GM18502 (cell line): ENCODE data around the gene CAB39.
"Not testable (repeated sequence)": the region's sequence is repeated elsewhere in the genome, so short reads cannot be mapped to it uniquely, and the experiment has no call there.

Experiments used
- ATAC-seq: cut with Tn5 transposase; IDR thresholded peaks from one replicate; pipeline ENCODE4 v1.9.1; 2021; ENCODE audit warnings: mild to moderate bottlenecking; ENCODE audit not compliant: unreplicated experiment, poor library complexity

Gene CAB39

DNA sequence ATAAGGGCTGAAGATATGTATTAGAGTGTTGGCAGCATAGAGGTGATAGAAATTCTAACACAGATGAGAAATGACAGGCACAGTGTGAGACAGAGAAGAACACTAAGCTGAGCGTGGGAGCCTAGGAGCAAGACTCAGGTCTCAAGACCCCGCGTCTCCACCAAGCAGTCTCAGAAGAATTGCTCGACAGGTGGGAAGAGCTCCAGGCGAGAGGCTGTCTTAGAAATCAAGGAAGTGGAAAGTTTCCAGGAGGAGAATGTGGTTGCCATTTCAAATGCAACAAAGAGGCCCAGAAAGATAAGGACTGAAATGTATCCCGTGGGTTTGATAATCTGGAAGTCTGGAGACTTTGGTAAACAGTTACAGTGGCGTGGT, 31.5 kb upstream of the CAB39 start:
- no peak for ATAC-seq

DNA sequence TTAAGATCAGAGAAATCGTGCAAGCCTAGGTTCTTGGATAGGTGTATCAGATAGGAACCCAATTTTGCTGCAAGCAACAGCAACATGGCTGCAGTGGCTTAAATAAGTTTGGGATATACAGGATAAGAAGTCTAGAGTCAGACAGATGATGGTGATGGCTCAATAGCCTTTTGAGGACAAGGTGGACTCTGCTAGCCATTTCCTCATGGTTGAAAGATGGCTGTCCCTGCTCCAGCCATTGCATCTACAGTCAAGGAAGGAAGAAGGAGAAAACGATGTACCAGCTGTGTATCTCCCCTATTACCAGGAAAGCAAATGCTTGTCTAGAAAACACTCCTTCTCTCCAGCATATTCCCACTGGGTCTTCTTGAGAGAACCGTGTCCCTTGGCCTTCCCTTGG, 30.1 kb upstream of the CAB39 start:
- ATAC-seq = no peak

- ATAC-seq = no peak
Measured at GRCh38 chr2:230684270-230685168, 28.1 kb upstream of the CAB39 start.

GRCh38 chr2:230685178-230685577, 27.5 kb upstream of the CAB39 start:
- ATAC-seq = no peak

GRCh38 chr2:230687498-230687897, 25.1 kb upstream of the CAB39 start:
- ATAC-seq = no peak

DNA sequence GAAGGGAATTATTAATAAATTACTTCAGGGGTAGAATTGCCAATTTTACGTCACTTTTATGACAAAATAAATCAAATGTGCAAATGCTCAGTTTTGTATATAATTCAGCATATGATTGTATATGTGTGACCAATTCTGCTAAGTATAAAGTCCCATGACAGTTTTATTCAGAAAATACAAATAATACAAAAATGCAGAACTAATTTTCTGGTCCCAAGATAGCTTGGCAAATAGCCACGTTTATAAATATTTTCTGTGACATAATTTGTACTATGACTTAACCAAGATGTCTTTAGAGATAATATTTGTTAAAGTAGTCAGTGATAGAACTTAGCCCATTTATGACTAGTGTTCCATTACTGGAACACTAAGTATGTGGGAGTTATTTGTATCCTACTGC, 24.2 kb upstream of the CAB39 start:
- ATAC-seq = no peak

GRCh38 chr2:230690439-230690838, 22.2 kb upstream of the CAB39 start:
- no peak for ATAC-seq

- no peak for ATAC-seq
Measured at GRCh38 chr2:230691005-230691647, 21.5 kb upstream of the CAB39 start.

GRCh38 chr2:230692760-230693159, 19.9 kb upstream of the CAB39 start:
- no peak for ATAC-seq

GRCh38 chr2:230693411-230693810, 19.2 kb upstream of the CAB39 start:
- no peak for ATAC-seq

DNA sequence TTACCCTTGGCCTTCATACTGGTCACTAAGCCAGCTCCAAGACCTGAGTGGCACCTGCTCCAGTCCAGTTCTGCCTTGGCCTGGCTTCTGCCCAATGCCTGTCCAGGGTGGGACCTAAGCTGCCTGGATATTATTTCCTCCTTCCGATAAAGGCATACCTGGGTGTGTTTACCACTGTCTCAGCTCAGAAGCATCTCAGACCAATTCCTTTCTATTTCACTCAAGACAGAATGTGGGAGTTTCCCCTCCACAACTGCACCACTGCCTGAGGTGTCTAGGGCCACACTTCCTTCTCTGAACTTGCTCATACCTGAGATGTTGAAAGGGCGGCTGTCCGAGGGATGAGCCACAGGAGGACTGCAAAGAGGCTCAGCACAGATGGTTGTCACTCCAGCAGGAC, 18.4 kb upstream of the CAB39 start:
- ATAC-seq = no peak

DNA sequence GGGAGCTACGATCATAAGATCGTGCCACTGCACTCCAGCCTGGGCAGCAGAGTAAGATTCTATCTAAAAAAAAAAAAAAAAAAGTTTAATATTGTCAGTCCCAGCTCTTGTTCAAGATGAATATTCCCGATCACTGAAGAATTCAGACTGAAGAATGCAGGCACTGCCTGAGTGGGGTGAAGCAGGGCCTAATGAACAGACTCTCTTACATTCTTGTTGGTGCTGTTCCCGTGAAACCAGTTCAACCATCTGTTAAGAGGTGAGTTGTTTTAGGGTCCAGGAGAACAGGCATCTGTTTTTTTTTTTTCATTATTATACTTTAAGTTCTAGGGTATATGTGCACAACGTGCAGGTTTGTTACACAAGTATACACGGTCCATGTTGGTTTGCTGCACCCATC, 17.1 kb upstream of the CAB39 start:
- ATAC-seq = no peak

DNA sequence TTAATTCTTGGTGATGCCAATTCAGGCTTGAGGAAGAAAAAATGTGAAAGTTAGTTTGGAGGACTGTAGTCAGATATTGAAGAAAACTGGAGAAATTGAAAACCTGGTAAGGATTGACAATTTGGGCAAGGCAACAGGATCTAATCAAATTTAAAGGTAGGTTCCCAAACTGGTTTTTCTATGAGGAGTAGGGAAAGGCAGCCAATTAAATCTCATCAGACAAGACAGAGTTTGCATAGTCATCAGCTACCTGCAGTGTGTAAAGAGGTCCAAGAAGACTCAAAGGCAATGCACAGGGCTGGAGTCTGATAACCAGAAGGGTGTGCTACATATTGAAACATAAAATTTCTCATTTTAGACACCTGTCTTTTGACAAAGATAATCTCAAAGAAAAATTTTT, 16.0 kb upstream of the CAB39 start:
- no peak for ATAC-seq

DNA sequence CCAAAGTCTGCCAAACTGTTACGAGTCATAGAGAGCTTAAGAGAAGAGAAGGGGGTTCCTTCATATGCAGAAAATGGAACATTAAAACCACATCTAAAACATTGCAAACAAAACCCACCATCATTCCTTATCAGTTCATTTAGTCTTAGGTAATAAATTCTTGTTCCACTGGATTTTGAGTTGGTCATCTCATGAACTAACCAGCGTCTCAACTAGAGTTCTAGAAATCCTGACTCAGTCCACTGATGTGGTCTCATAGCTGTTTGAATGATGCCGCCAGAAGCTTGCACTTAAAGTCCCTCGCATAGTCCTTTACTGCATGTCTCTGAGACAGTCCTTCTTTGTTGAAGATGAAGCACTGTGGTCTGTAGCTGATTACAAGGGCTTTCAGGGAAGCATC, 15.0 kb upstream of the CAB39 start:
- no peak for ATAC-seq

GRCh38 chr2:230698753-230699152, 13.9 kb upstream of the CAB39 start:
- not testable (repeated sequence) for ATAC-seq

GRCh38 chr2:230700447-230700846, 12.2 kb upstream of the CAB39 start:
- ATAC-seq = no peak

DNA sequence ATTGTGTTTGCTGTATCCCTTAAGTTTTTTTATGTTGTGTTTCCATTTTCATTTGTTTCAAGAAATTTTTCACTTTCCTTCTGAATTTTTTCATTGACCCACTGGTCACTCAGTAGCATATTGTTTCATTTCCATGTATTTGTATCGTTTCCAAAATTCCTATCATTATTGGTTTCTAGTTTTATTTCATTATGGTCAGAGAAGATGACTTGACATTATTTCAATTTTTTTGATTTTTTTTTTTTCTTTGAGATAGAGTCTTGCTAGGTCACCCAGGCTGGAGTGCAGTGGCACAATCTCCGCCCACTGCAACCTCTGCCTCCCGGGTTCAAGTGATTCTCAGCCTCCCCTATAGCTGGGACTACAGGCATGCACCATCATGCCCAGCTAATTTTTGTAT, 11.3 kb upstream of the CAB39 start:
- ATAC-seq = no peak

GRCh38 chr2:230702457-230702856, 10.2 kb upstream of the CAB39 start:
- not testable (repeated sequence) for ATAC-seq

GRCh38 chr2:230703514-230703913, 9.1 kb upstream of the CAB39 start:
- no peak for ATAC-seq

- no peak for ATAC-seq
Measured at GRCh38 chr2:230706053-230706521, 6.6 kb upstream of the CAB39 start.

DNA sequence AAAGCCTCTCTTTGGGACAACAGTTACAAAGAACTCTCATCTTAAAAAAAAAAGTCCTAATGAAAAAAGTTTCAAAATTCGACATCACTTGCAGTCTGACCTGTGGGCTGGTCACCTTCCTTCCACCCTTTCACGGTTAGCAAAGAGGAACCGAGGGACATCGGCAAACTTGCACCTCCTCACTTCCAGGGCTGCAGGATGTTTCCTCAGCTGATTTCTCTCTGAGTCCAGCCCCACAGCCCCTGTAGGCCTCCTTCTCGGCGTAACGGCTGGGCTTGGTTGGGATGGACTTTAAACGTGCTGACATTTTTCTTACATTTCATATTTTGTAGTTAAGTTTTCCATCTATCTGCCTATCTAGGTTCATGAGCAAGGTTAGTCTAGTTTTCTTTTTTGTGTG, 5.7 kb upstream of the CAB39 start:
- no peak for ATAC-seq

- no peak for ATAC-seq
Measured at GRCh38 chr2:230708204-230708603, 4.4 kb upstream of the CAB39 start.
